Activated naive CD8-positive, alpha-beta T cell (primary cell): ENCODE measurements around the gene ACSM3.
"Not testable (repeated sequence)": the region's sequence is repeated elsewhere in the genome, so short reads cannot be mapped to it uniquely, and the experiment has no call there.

Experiments used
- H3K27ac Mint-ChIP-seq: one replicate; pipeline ENCODE4 v1.8.0; 2021; ENCODE audit warnings: mixed read lengths
- H3K27me3 Mint-ChIP-seq: one replicate; pipeline ENCODE4 v1.8.0; 2021; ENCODE audit warnings: mixed read lengths
- H3K36me3 Mint-ChIP-seq: one replicate; pipeline ENCODE4 v1.8.0; 2021; ENCODE audit warnings: mixed read lengths
- H3K4me1 Mint-ChIP-seq: one replicate; pipeline ENCODE4 v1.8.0; 2021; ENCODE audit warnings: low read depth, mixed read lengths
- H3K4me3 Mint-ChIP-seq: one replicate; pipeline ENCODE4 v1.8.0; 2021; ENCODE audit warnings: mild to moderate bottlenecking, mixed read lengths
- H3K9me3 Mint-ChIP-seq: one replicate; pipeline ENCODE4 v1.8.0; 2021; ENCODE audit warnings: low read depth, mixed read lengths

ACSM3 gene

DNA sequence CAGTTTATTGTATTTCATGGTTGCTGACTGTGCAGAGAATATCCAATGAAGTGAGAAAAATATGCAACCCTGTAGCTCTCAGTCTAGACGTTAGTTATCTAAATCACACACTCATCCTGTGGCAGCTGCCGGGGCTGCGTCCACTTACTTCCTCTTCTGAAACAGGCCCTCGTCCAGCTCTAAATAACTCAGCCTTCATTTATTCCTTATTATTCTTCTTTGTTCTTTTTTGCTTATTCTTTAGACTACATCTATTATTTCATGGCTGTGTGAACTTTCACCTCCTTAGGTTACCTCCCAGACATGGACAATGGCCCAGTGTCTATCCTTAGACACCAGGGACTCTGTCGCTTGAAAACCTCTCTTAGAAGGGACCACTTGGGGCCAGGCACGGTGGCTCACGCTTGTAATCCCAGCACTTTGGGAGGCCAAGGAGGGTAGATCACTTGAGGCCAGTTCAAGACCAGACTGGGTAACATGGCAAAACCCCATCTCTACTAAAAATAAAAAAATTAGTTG, 18.8 kb upstream of the ACSM3 start:
- Mint-ChIP-seq H3K9me3 (peaks cover 11% of the 10 kb centered on the region), H3K36me3 (peaks cover 11% of the 10 kb centered on the region), H3K27me3 (no peaks in the 10 kb centered on the region), H3K27ac (no peak overlapping the region), H3K4me1 (peaks cover 8% of the 10 kb centered on the region), H3K4me3 (no peak overlapping the region)

GRCh38 chr16:20746461-20746860, 17.4 kb upstream of the ACSM3 start:
- Mint-ChIP-seq H3K9me3 (peaks cover 11% of the 10 kb centered on the region), H3K27ac (no peak overlapping the region), H3K4me3 (no peak overlapping the region), H3K4me1 (no peaks in the 10 kb centered on the region), H3K36me3 (peaks cover 11% of the 10 kb centered on the region), H3K27me3 (no peaks in the 10 kb centered on the region)

DNA sequence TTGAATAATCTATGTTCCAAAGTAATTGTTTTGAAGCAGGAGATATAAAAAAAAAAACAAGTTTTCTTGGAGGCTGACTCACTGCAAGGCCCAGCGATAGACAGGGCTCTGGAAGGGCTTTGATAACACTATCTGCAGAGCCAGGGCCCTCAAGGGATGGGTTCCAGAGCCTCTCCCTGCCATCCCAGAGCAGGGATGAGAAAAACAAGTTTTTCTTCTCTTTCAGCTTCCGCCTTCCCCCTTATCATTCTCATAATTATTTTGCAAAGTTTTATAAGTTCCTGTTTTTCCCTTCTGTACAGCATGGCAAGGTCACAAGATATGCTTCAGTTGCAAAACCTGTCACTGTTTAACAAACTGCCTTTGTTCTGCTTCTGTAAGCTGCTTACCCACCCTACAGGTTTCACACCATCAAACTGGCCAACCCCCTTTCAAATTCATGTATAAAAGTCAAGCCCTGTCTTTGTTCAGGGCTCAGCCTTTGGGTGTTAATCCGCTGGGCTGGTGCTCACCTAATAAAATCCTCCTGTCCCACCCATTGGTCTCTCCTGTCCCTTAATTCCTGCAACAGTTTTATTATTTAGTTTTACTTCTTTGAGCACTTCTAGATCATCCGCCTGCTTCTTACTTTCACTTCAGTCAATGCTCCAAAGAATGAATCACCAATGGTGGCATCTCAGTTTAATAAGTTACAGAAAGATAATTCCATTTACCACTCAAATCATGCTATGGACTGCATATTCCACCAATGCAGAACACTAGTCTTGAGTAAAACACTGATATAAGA, 16.6 kb upstream of the ACSM3 start:
- H3K27me3 Mint-ChIP-seq: no peaks in the 10 kb centered on the region
- H3K4me1 Mint-ChIP-seq: no peaks in the 10 kb centered on the region
- H3K27ac Mint-ChIP-seq: no peak overlapping the region
- peaks cover 11% of the 10 kb centered on the region for H3K36me3 Mint-ChIP-seq
- H3K9me3 Mint-ChIP-seq: peaks cover 11% of the 10 kb centered on the region
- no peak overlapping the region for H3K4me3 Mint-ChIP-seq

GRCh38 chr16:20749474-20749873, 14.3 kb upstream of the ACSM3 start:
- Mint-ChIP-seq H3K4me3 (no peak overlapping the region), H3K4me1 (no peaks in the 10 kb centered on the region), H3K9me3 (peaks cover 18% of the 10 kb centered on the region), H3K27me3 (no peaks in the 10 kb centered on the region), H3K27ac (no peak overlapping the region), H3K36me3 (peaks cover 11% of the 10 kb centered on the region)

GRCh38 chr16:20750558-20750957, 13.3 kb upstream of the ACSM3 start:
- Mint-ChIP-seq H3K4me1 (no peaks in the 10 kb centered on the region), H3K36me3 (peaks cover 12% of the 10 kb centered on the region), H3K4me3 (no peak overlapping the region)

DNA sequence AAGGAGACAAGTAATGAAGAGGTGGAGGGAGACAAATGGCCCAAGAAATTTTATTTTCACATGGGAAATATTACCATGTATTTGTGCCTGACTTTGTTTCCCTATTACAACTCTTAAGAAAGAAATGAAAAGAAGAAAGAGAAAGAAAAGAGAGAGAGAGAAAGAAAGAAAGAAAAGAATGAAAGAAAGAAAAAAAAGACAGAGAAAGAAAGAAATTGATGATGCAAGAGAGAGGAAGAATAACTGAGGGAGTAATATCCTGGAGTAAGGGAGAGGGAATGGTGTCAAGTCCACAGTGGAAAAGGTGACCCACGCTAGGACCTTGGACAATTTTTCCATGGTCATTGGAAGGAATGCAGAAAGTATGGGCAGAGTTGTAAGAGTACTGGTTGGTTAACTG, 10.1 kb upstream of the ACSM3 start:
- H3K27ac Mint-ChIP-seq: no peak overlapping the region

More at GRCh38 chr16:20750558-20750957, 13.3 kb upstream of the ACSM3 start:
- no peak overlapping the region for H3K27ac Mint-ChIP-seq
- peaks cover 18% of the 10 kb centered on the region for H3K9me3 Mint-ChIP-seq
- no peaks in the 10 kb centered on the region for H3K27me3 Mint-ChIP-seq

GRCh38 chr16:20755238-20755637, 8.6 kb upstream of the ACSM3 start:
- H3K9me3 Mint-ChIP-seq: peaks cover 7% of the 10 kb centered on the region
- H3K27ac Mint-ChIP-seq: no peak overlapping the region
- H3K27me3 Mint-ChIP-seq: no peaks in the 10 kb centered on the region
- H3K4me1 Mint-ChIP-seq: no peaks in the 10 kb centered on the region
- H3K36me3 Mint-ChIP-seq: peaks cover 6% of the 10 kb centered on the region
- no peak overlapping the region for H3K4me3 Mint-ChIP-seq

More for the DNA sequence above, 10.1 kb upstream of the ACSM3 start:
- Mint-ChIP-seq H3K36me3 (peaks cover 2% of the 10 kb centered on the region), H3K27me3 (no peaks in the 10 kb centered on the region), H3K4me3 (no peak overlapping the region), H3K9me3 (peaks cover 7% of the 10 kb centered on the region), H3K4me1 (no peaks in the 10 kb centered on the region)

DNA sequence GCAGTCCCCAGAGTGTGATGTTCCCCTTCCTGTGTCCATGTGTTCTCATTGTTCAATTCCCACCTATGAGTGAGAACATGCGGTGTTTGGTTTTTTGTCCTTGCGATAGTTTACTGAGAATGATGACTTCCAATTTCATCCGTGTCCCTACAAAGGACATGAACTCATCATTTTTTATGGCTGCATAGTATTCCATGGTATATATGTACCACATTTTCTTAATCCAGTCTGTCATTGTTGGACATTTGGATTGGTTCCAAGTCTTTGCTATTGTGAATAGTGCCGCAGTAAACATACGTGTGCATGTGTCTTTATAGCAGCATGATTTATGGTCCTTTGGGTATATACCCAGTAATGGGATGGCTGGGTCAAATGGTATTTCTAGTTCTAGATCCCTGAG, 8.0 kb upstream of the ACSM3 start:
- H3K27ac Mint-ChIP-seq, H3K9me3 Mint-ChIP-seq, H3K27me3 Mint-ChIP-seq, H3K36me3 Mint-ChIP-seq, H3K4me1 Mint-ChIP-seq, H3K4me3 Mint-ChIP-seq: not testable (repeated sequence)

GRCh38 chr16:20760346-20760745, 3.5 kb upstream of the ACSM3 start:
- Mint-ChIP-seq H3K27ac (no peak overlapping the region), H3K9me3 (no peaks in the 10 kb centered on the region), H3K27me3 (no peaks in the 10 kb centered on the region), H3K4me3 (no peak overlapping the region), H3K36me3 (peaks cover 11% of the 10 kb centered on the region), H3K4me1 (peaks cover 28% of the 10 kb centered on the region)

GRCh38 chr16:20761175-20761574, 2.6 kb upstream of the ACSM3 start:
- Mint-ChIP-seq H3K4me3 (no peak overlapping the region), H3K27ac (peak overlapping the region; percentile 54), H3K27me3 (no peaks in the 10 kb centered on the region), H3K9me3 (no peaks in the 10 kb centered on the region), H3K4me1 (peaks cover 33% of the 10 kb centered on the region), H3K36me3 (peaks cover 11% of the 10 kb centered on the region)

DNA sequence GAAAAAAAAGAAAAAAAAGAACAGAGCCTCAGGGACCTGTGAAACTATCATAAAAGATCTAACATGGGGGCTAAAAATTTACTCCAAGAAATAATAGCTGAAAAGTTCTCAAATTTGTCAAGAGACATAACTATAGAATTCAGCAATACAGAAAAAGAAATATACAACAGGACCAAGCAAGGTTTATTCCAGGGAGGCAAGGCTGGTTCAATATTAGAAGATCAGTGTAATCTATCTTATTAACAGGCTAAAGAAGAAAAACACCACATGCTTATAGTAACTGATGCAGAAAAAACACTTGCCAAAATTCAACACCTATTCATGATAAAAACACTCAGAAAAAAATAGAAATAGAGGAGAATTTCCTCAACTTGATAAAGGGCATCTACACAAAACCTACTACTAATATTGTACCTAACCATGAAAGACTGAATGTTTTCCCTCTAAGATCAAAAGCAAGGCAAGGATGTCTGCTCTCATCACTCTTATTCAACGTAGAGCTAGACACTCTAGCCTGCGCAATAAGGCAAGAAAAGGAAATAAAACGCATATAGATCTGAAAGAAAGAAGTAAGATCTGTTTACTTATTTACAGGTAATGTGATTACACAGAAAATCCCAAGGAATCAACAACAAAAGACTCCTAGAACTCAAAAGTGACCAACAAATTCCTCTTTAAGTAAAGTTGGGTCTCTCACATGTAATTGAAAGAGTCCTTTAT, 1.2 kb upstream of the ACSM3 start:
- Mint-ChIP-seq H3K9me3 (no peaks in the 10 kb centered on the region), H3K36me3 (peaks cover 11% of the 10 kb centered on the region), H3K27me3 (no peaks in the 10 kb centered on the region), H3K4me3 (peak overlapping the region; percentile 96), H3K4me1 (peaks cover 33% of the 10 kb centered on the region), H3K27ac (peak overlapping the region; percentile 94)

DNA sequence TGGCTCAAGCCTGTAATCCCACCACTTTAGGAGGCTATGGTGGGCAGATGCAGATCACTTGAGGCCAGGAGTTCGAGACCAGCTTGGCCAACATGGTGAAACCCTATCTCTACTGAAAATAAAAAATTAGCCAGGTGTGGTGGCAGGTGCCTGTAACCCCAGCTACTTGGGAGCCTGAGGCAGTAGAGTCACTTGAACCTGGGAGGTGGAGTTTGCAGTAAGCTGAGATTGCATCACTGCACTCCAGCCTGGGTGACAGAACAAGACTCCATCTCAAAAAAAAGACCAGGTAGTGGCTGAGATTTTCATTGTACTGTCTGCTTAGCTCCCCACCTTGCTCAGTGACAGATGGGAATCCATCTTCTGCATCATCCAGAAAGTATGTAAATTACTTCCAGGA, 634 bp downstream of the ACSM3 start:
- H3K27me3 Mint-ChIP-seq, H3K4me3 Mint-ChIP-seq, H3K9me3 Mint-ChIP-seq: not testable (repeated sequence)
- Mint-ChIP-seq H3K36me3 (peaks cover 11% of the 10 kb centered on the region), H3K4me1 (peaks cover 33% of the 10 kb centered on the region), H3K27ac (peak overlapping the region; percentile 94)

- no peaks in the 10 kb centered on the region for H3K9me3 Mint-ChIP-seq
- peaks cover 33% of the 10 kb centered on the region for H3K4me1 Mint-ChIP-seq
- peaks cover 8% of the 10 kb centered on the region for H3K36me3 Mint-ChIP-seq
- H3K27me3 Mint-ChIP-seq: no peaks in the 10 kb centered on the region
- H3K4me3 Mint-ChIP-seq: no peak overlapping the region
- no peak overlapping the region for H3K27ac Mint-ChIP-seq
These were observed 1.9 kb downstream of the ACSM3 start for GRCh38 chr16:20765732-20766131.

DNA sequence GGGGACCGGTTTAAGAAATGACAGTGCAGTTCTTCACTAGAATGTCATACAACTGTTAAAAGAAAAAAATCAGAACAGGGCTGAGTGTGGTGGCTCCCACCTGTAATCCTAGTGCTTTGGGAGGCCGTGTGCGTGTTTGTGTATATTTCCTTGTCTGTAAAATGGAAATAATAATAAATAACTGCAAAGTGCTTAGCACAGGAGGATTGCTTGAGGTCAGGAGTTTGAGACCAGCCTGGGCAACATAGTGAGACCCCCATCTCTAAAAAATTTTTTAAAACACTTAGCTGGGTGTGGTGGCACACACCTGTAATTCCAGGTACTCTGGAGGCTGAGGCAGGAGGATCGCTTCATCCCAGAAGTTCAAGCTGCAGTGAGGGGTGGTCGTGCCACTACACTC, 2.5 kb downstream of the ACSM3 start:
- Mint-ChIP-seq H3K4me3 (no peak overlapping the region), H3K4me1 (peaks cover 33% of the 10 kb centered on the region), H3K27me3 (no peaks in the 10 kb centered on the region), H3K27ac (no peak overlapping the region), H3K36me3 (peaks cover 5% of the 10 kb centered on the region), H3K9me3 (no peaks in the 10 kb centered on the region)

DNA sequence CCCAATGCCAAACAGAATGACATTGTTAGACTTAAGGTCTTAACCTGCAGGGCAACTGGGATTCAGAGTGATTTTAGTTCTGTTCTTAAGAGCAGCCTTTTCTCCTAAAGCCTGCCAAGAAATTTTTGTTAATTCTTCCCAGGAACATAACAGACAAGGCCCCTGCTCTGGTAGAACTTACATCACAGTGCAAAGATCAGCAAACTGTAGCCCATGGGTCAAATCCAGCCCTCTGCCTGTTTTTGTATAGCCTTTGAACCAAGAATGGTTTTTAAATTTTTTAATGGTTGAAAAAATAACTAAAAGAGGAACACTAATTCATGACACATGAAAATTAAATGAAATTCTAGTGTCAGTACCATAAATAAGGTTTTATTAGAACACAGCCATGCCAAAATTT, 3.8 kb downstream of the ACSM3 start:
- Mint-ChIP-seq H3K27ac (no peak overlapping the region), H3K4me1 (peaks cover 28% of the 10 kb centered on the region), H3K9me3 (no peaks in the 10 kb centered on the region), H3K36me3 (peaks cover 8% of the 10 kb centered on the region), H3K27me3 (no peaks in the 10 kb centered on the region), H3K4me3 (no peak overlapping the region)
